H1 (cell line): ENCODE data around the gene SAXO1. TPM values are rescaled to one million over a fixed set of nuclear protein-coding genes. Genes with fewer than 3 reads are reported as not detected.

ENCODE experiments used
- CBX5 ChIP-seq: fragments of 300-800, 300-1000 bp; sonication (generic); IDR thresholded peaks from 2 replicates; pipeline ENCODE4 v1.7.1; 2016; ENCODE audit warnings: antibody characterized with exemption, low read length, low read depth
- CHD7 ChIP-seq: fragments of 300-600 bp; sonication (generic); IDR thresholded peaks from 2 replicates; pipeline ENCODE4 v1.7.1; 2012; ENCODE audit warnings: low read length, moderate library complexity, mild to moderate bottlenecking, inconsistent platforms; ENCODE audit not compliant: insufficient replicate concordance
- HDAC6 ChIP-seq: IDR thresholded peaks from one replicate; pipeline ENCODE4 v1.7.1; 2012; ENCODE audit warnings: low read depth, mild to moderate bottlenecking, inconsistent platforms, low read length, moderate library complexity
- JUND ChIP-seq: IDR thresholded peaks from 2 replicates; pipeline ENCODE4 v1.6.1; 2011; ENCODE audit warnings: mild to moderate bottlenecking, improper control_type of control experiment, low read length
- MAX ChIP-seq: IDR thresholded peaks from 2 replicates; pipeline ENCODE4 v1.6.1; 2012; ENCODE audit warnings: inconsistent platforms
- polyA plus RNA-seq, 7 experiments: library from polyadenylated mRNA; depleted of rRNA in 3 of 7; stranded (reverse) in 5 of 7; unstranded in 2 of 7; fragments of >200 nt in 5 of 7; fragments of 200-250 nt in 2 of 7; gene quantifications; 1 replicate in 5 of 7; 2 replicates in 1 of 7; 4 replicates in 1 of 7; pipeline versions ENCODE4 v1.2.1 to v1.2.3, GENCODE V29; 2011 to 2013; ENCODE audit warnings: missing spikeins in 2 of 7, mixed read lengths in 2 of 7
- total RNA-seq: library from RNA; stranded (reverse); fragmentation: NEBNext Ultra II Directional; extraction: Animal tissue kit (Norgen Biotek cat#: 25700); gene quantifications from 2 replicates; pipeline ENCODE4 v1.2.1, GENCODE V29; 2021

Gene SAXO1
- total and polyA plus RNA-seq, 2 of the 8 experiments (the other 6 are each of a cell fraction or from before 2014, with no cell fraction given), result 0.11 to 0.20 TPM

GRCh38 chr9:18887546-18887945 is 145.5 kb downstream of the SAXO1 start (continued):
- no peak for TF ChIP-seq CHD7
- TF ChIP-seq CBX5, result no peak
- TF ChIP-seq JUND, result no peak
- no peak for TF ChIP-seq HDAC6
- no peak for TF ChIP-seq MAX
